Neutrophil (primary cell): ENCODE data around the gene GAPDH.

Experiments
- H3K27ac ChIP-seq: fragments of 200-600 bp; sonication (generic); 2 replicates; pipeline ENCODE4 v1.5.1; 2016; ENCODE audit warnings: mild to moderate bottlenecking, moderate library complexity
- H3K27me3 ChIP-seq: fragments of 200-600 bp; sonication (generic); 2 replicates; pipeline ENCODE4 v1.6.0; 2016; ENCODE audit warnings: mild to moderate bottlenecking
- H3K36me3 ChIP-seq: fragments of 200-600 bp; sonication (generic); 2 replicates; pipeline ENCODE4 v1.5.1; 2017
- H3K4me1 ChIP-seq, 2 experiments: fragments of 200-600 bp in 1 of 2; sonication (generic) in 1 of 2; 1 replicate in 1 of 2; 2 replicates in 1 of 2; pipeline versions ENCODE4 v1.5.1 to v1.6.1; 2013 to 2016; ENCODE audit warnings: low read depth in 1 of 2, low read length in 1 of 2, mild to moderate bottlenecking in 1 of 2, moderate library complexity in 1 of 2; ENCODE audit not compliant: control insufficient read depth in 1 of 2, insufficient read depth in 1 of 2
- H3K4me3 ChIP-seq, 2 experiments: fragments of 200-600 bp in 1 of 2; sonication (generic) in 1 of 2; 1 replicate in 1 of 2; 2 replicates in 1 of 2; pipeline ENCODE4 v1.5.1; 2013 to 2016; ENCODE audit warnings: low read depth in 1 of 2, low read length in 1 of 2, mild to moderate bottlenecking in 1 of 2, moderate library complexity in 1 of 2
- H3K9me3 ChIP-seq: fragments of 200-600 bp; sonication (generic); 2 replicates; pipeline ENCODE4 v1.5.1; 2016
- CTCF ChIP-seq: fragments of 200-600 bp; sonication (generic); IDR thresholded peaks from 2 replicates; pipeline ENCODE4 v1.5.1; 2016; ENCODE audit warnings: antibody characterized with exemption

Gene GAPDH

GRCh38 chr12:6534695-6534944, 303 bp downstream of the GAPDH start:
- Histone ChIP-seq H3K4me3 (peak overlapping the region; percentile 72 to 96), H3K9me3 (no peaks in the 10 kb centered on the region), H3K27ac (peak overlapping the region; percentile 97), H3K36me3 (peaks cover 57% of the 10 kb centered on the region), H3K27me3 (no peaks in the 10 kb centered on the region), H3K4me1 (peaks cover 67 to 71% of the 10 kb centered on the region in 2 experiments)
- no peak for TF ChIP-seq CTCF

- peaks cover 57% of the 10 kb centered on the region for H3K36me3 ChIP-seq
- TF ChIP-seq CTCF = no peak
- peak overlapping the region; percentile 72 to 96 for H3K4me3 ChIP-seq
- no peaks in the 10 kb centered on the region for H3K9me3 ChIP-seq
- H3K27me3 ChIP-seq = no peaks in the 10 kb centered on the region
- peaks cover 72 to 74% of the 10 kb centered on the region in 2 experiments for H3K4me1 ChIP-seq
- H3K27ac ChIP-seq = peak overlapping the region; percentile 97
Measured at GRCh38 chr12:6534945-6535696, 804 bp downstream of the GAPDH start.

- Histone ChIP-seq H3K36me3 (peaks cover 57% of the 10 kb centered on the region), H3K4me1 (peaks cover 77 to 79% of the 10 kb centered on the region in 2 experiments), H3K9me3 (no peaks in the 10 kb centered on the region), H3K27me3 (no peaks in the 10 kb centered on the region), H3K27ac (peak overlapping the region; percentile 97), H3K4me3 (peak overlapping the region; percentile 72 to 96)
- TF ChIP-seq CTCF = no peak
Measured at GRCh38 chr12:6535697-6535946, 1.3 kb downstream of the GAPDH start.

GRCh38 chr12:6535960-6536847, 1.9 kb downstream of the GAPDH start:
- Histone ChIP-seq H3K9me3 (no peaks in the 10 kb centered on the region), H3K4me3 (peak overlapping the region; percentile 72 to 96), H3K36me3 (peaks cover 55% of the 10 kb centered on the region), H3K4me1 (peaks cover 82 to 85% of the 10 kb centered on the region in 2 experiments), H3K27me3 (no peaks in the 10 kb centered on the region), H3K27ac (peak overlapping the region; percentile 97)
- no peak for TF ChIP-seq CTCF

GRCh38 chr12:6536894-6537579, 2.7 kb downstream of the GAPDH start:
- Histone ChIP-seq H3K27ac (peak overlapping the region; percentile 97), H3K4me3 (peak overlapping the region; percentile 72 to 96), H3K9me3 (no peaks in the 10 kb centered on the region), H3K36me3 (peaks cover 56% of the 10 kb centered on the region), H3K4me1 (peaks cover 80 to 83% of the 10 kb centered on the region in 2 experiments), H3K27me3 (no peaks in the 10 kb centered on the region)
- no peak for TF ChIP-seq CTCF
